Measurements from ENCODE around the gene ANAPC2.

The ANAPC2 gene, protein sequence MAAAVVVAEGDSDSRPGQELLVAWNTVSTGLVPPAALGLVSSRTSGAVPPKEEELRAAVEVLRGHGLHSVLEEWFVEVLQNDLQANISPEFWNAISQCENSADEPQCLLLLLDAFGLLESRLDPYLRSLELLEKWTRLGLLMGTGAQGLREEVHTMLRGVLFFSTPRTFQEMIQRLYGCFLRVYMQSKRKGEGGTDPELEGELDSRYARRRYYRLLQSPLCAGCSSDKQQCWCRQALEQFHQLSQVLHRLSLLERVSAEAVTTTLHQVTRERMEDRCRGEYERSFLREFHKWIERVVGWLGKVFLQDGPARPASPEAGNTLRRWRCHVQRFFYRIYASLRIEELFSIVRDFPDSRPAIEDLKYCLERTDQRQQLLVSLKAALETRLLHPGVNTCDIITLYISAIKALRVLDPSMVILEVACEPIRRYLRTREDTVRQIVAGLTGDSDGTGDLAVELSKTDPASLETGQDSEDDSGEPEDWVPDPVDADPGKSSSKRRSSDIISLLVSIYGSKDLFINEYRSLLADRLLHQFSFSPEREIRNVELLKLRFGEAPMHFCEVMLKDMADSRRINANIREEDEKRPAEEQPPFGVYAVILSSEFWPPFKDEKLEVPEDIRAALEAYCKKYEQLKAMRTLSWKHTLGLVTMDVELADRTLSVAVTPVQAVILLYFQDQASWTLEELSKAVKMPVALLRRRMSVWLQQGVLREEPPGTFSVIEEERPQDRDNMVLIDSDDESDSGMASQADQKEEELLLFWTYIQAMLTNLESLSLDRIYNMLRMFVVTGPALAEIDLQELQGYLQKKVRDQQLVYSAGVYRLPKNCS

DNA sequence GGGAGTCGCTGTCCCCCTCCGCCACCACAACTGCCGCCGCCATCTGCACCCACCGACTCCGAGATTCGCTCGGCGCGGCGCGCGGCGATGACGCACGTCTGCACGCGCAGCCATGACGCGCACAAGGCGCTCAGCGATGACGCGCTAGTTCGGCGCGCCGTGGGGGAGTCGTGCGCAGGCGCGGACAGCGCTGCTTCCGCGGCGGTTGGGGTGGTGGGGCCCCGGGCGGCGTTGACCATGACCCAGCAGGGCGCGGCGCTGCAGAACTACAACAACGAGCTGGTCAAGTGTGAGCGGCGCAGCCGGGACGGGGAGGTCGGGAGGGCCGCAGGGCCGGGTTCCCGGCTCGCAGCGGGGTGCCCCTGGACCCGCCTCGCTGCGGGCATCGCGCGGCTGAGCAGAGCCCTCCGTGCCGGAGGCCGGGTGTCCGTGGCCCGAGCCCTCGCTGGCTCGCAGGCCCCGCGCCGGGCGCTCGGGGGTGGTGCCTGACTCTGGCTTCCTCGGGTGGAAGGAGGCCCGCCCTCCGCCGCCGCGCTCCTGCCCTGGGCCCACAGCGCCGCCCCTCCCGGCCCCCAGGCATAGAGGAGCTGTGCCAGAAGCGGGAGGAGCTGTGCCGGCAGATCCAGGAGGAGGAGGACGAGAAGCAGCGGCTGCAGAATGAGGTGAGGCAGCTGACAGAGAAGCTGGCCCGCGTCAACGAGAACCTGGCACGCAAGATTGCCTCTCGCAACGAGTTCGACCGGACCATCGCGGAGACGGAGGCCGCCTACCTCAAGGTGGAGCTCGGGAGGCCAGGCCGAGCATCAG lies at the start of gene ANAPC2, which contains the start of gene SSNA1:
ANAPC2 (minus strand) TSS at position 71 of the 807 bp plus-strand sequence; CDS start at position 43, 28 bp downstream.
SSNA1 (plus strand) TSS at position 187 of the 807 bp plus-strand sequence; CDS start at position 238, 51 bp downstream.
- in situ Hi-C loops (cut with MboI; ENCODE audit: low sequenced_read_pairs) = no loop called here

DNA sequence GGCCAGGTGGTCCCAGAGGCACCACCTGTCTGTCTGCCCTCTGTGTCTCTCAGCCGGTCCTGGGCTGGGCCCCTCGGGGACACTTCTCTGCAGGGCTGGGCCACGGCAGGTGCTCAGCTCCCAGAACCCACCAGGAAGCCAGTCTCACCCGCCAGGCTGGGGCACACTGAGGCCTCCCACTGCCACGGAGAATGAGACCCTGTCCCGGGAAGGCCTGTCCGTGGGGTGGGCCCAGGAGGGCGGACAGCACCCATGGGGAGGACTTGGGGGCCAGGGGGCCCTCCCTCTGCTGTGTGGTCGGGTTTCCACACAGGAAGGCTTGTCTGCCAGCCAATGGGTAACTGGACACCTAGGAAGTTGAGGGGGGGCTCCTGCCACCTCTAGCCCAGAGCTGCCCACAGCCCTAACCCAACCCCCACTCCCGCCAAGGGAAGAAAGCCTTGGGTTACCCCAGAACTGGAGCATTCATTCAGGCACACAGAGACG lies 48.6 kb upstream of the ANAPC2 start:
- in situ Hi-C loops (cut with MboI; ENCODE audit: low sequenced_read_pairs) = no loop called here

GRCh38 chr9:137236238-137236935 lies 48.0 kb upstream of the ANAPC2 start:
- in situ Hi-C loops (cut with MboI; ENCODE audit: low sequenced_read_pairs) = no loop called here

- in situ Hi-C loops (cut with MboI; ENCODE audit: low sequenced_read_pairs) = no loop called here
These were observed 47.3 kb upstream of the ANAPC2 start for GRCh38 chr9:137235424-137236237.

DNA sequence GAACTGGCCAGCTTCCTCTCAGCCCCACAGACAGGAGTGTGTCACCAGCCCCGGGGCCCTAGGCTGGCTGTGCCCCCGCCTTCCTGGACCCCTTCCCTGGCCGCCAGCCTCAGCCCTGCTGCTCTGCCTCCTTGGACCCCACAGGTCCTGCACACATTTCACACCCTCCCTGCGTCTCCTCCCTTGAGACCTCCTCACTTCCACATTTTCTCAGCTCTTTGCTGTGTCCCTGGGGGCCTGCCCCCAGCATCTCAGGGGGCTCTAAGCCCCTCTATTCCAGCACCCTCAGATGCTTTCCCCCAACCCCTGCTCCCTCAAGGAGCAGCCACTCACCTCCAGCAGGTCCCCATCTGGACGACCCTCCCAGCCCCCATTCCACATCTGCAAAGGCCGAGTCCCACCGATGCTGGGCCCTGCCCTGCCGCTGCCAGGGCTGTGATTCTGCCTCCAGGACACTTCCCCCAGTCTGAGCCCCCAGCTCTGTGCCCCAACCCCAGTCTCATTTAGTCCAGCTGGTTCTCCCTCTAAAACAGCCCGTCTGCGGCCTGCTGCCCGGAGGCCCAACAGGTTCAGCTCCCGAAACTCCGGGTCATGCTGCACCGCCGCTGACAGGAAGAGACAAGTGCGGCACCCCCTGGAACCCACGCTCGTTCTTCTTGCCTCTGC lies 46.5 kb upstream of the ANAPC2 start:
- in situ Hi-C loops (cut with MboI; ENCODE audit: low sequenced_read_pairs) = no loop called here

DNA sequence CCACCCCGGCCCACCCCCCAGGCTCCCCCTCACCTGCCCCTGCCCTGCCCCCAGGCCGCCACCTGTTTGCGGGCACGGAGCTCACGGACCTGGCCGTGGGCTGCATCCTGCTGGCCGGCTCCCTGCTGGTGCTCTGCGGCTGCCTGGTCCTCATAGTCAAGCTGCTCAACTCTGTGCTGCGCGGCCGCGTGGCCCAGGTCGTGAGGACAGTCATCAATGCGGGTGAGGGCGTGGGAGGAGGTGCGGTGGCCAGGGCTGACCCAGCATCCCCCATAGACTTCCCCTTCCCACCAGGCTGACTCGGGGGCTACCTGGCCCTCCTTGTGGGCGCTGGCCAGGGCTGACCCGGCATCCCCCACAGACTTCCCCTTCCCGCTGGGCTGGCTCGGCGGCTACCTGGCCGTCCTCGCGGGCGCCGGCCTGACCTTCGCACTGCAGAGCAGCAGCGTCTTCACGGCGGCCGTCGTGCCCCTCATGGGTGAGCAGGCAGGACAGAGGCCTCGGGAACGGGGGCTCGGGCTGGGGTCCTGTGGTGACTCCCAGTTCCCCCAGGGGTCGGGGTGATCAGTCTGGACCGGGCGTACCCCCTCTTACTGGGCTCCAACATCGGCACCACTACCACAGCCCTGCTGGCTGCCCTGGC lies 45.8 kb upstream of the ANAPC2 start:
- in situ Hi-C loops (cut with MboI; ENCODE audit: low sequenced_read_pairs) = no loop called here

DNA sequence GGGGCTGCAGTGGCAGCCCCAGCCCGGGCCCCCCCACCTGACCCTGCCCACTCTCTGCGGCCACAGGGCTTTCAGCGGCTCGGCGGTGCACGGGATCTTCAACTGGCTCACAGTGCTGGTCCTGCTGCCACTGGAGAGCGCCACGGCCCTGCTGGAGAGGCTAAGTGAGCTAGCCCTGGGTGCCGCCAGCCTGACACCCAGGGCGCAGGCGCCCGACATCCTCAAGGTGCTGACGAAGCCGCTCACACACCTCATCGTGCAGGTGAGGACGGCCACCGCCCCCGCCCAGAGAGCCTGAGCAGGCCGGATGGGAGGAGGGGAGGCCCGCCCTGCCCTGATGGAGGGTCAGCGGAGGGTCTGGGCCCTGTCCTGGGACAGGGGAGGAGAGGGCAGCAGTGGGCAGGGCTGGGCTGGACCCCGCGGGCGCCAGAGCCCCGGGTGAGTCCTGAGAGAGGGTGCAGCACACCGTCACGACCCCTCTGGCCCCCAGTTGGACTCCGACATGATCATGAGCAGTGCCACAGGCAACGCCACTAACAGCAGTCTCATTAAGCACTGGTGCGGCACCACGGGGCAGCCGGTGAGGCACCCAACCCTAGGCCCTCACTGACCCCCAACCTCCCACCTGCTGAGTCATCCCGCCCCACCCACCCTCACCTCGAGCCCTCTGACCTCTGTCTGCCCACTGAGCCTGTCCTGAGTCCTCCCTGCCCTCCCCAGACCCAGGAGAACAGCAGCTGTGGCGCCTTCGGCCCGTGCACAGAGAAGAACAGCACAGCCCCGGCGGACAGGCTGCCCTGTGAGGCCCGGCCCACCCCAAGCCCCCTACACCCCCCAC lies 45.0 kb upstream of the ANAPC2 start:
- in situ Hi-C loops (cut with MboI; ENCODE audit: low sequenced_read_pairs) = no loop called here

DNA sequence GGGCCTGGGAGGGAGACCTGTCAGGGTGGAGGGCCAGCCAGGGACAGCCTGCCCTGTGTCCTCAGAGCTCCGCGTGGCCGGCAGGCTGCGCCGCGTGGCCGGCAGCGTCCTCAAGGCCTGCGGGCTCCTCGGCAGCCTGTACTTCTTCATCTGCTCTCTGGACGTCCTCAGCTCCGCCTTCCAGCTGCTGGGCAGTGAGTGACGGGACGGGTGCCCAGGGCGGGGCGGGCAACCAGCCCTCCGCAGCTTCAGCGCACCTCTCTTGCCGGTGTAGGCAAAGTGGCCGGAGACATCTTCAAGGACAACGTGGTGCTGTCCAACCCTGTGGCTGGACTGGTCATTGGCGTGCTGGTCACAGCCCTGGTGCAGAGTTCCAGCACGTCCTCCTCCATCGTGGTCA lies 44.1 kb upstream of the ANAPC2 start:
- in situ Hi-C loops (cut with MboI; ENCODE audit: low sequenced_read_pairs) = no loop called here

DNA sequence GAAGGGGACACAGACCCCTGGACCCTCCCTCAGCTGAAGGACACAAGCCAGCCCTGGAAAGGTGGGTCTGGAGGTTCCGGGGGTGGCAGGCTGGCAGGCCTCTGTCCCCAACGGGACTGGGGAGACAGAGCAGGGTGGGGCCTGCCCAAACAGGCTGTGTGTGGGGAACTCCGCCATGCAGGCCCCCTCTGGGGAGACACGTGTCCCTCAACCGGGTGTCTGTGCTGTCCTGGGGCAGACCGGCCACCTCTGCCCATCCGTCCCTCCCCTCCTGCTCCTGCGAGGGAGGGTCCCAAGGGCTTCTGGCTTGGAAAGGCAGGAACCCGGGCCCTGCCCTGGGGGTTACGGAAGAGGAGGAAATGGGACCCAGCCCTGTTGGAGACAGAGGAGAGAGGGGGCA lies 43.7 kb upstream of the ANAPC2 start:
- in situ Hi-C loops (cut with MboI; ENCODE audit: low sequenced_read_pairs) = no loop called here

- in situ Hi-C loops (cut with MboI; ENCODE audit: low sequenced_read_pairs) = no loop called here
These were observed 43.1 kb upstream of the ANAPC2 start for GRCh38 chr9:137231372-137232039.

- in situ Hi-C loops (cut with MboI; ENCODE audit: low sequenced_read_pairs) = no loop called here
These were observed 42.5 kb upstream of the ANAPC2 start, which contains the start of gene SLC34A3 for GRCh38 chr9:137230705-137231371. SLC34A3 (plus strand) TSS chr9:137230901; CDS start chr9:137231703, 802 bp downstream.

GRCh38 chr9:137229903-137230704 lies 41.7 kb upstream of the ANAPC2 start:
- in situ Hi-C loops (cut with MboI; ENCODE audit: low sequenced_read_pairs) = loop anchor here (10.0 kb wide), 1 partner anchor 105 kb away; no protein-coding TSS in a partner anchor

- in situ Hi-C loops (cut with MboI; ENCODE audit: low sequenced_read_pairs) = loop anchor here (10.0 kb wide), 1 partner anchor 104 kb away; no protein-coding TSS in a partner anchor
These were observed 40.9 kb upstream of the ANAPC2 start for GRCh38 chr9:137228968-137229896.

GRCh38 chr9:137228506-137228967 lies 40.2 kb upstream of the ANAPC2 start:
- in situ Hi-C loops (cut with MboI; ENCODE audit: low sequenced_read_pairs) = loop anchor here (10.0 kb wide), 1 partner anchor 104 kb away; no protein-coding TSS in a partner anchor
